DMS 273 (cell line): ENCODE measurements around the gene CUEDC1.

Experiments used
- DNase-seq: peaks from one replicate; lab custom pipeline; 2025; ENCODE audit not compliant: unreplicated experiment; lab: John Stamatoyannopoulos, UW

The CUEDC1 gene

DNA sequence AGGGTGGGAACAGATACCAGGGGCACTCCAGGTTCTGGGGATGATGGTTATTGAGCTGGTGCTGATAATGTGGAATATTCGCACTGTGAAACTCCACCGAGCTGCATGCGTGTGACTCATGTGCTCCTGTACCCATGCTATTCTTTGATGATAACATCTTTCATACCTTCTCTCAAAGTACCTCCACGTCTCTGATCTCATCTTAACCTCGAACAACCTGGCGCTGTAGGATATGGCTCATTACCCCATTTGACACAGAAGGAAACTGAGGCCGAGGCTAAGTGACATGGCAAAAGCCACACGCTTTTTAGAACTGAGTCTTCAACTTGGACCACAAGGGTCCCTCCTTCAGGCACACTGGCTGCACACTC is 75.1 kb downstream of the CUEDC1 start:
- no peak for DNase-seq

DNA sequence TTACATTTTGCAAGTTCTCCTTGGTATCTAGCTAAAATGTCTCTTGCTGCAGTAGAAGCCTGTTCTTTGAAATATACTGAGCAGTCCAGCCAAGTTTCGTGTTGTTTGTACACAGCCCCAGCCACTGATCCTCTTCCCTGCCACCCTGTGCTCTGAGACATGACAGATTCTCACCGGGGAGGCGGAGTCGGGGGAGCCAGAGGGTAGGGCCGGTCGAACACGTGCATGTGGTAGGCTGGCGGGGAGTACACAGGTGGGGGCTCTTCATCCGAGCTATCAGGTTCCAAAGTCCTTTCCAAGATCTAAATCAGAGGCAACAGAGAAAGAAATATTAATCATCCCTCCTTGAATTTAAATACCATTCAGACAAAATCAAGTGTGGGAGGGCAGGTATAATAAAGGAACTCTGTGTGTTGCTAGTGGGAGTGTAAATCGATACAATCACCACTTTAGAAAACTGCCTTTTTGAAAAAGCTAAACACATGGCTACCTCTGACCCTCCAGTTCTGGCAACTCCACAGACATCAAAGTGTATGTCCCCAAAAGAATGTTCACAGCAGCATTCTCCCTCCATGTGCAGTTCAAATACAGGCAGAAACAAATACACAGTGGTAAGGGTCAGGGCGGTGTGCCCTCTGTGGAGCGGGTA is 75.7 kb downstream of the CUEDC1 start:
- peak; percentile 76 for DNase-seq

DNA sequence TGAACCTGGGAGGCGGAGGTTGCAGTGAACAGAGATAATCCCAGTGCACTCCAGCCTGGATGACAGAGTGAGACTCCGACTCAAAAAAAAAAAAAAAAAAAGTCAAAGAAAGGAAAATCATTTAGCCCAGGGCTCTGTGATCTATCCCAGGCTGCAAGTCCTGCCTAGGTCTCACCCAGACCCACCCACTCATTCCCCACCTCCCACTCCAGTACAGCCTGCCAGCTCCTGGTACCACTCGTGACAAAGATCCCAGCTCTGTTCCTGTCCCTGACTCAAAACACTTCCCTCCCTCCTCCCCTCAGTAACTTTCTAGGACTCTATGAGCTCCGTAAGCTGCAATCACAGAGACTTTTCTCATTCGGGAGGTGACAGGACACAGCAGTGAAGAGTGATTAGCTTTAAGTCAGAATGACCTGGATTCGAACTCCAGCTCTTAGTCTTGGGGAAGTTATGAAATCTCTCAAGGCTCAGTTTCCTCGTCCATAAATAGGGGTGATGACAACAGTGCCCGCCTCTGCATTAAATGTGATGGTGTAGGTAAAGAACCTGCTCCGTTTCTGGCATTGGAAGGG is 77.3 kb downstream of the CUEDC1 start:
- no peak for DNase-seq

DNA sequence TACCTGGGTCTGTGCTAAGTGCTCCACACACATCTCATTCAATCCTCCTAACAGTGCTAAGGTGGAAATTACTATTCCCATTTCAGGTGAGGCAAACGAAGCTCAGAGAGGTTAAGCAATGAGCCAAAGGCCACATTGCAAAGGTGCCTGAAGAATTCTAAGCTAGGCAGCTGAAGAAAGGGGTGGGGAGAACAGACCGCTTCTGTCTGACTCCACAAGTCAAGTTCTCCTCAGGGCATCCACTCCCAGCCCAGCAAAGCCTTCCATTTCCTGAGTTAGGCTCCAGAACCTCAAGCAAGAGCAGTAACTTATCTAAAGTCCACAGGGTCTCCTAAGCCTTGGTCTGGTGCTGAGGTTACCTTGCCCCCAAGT is 78.4 kb downstream of the CUEDC1 start:
- no peak for DNase-seq

DNA sequence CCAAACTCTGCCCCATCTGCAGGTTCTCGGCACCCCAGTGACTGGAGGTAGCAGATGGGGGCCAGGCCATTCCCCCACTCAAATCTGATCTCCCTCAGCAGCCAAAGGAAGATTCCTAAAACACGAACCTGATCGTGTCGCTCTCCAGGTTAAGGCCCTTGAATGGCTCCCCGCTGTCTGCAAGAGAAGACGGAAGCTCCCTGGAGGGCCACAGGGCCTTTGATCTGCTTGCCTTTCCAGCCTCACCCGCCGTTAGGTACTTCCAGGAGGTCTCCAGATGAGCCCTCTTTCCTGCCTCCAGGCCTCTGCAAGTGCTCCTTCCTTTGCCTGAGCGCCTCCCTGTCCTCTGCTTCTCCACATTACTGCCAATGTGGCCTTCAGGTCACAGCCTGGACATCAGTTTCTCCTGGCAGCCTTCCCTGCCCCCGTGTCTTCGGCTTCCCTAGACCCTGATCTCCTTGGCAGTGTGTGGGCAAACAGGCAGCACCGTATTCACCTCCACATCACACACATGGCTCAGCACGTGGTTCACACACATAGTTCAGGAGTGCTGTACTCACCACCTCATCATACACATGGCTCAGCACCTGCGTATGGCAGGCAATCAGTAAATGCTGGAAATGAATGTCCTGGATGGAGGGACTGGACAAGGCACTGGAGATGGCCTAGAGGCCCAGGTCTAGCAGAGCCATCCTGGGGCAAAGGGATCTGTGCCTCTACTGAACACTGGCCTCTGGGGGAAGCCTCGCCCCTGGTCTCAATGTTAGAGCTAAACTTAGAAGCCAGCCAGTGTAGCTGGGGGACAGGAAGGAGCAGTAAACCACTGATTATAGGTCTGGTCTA is 79.0 kb downstream of the CUEDC1 start:
- no peak for DNase-seq

DNA sequence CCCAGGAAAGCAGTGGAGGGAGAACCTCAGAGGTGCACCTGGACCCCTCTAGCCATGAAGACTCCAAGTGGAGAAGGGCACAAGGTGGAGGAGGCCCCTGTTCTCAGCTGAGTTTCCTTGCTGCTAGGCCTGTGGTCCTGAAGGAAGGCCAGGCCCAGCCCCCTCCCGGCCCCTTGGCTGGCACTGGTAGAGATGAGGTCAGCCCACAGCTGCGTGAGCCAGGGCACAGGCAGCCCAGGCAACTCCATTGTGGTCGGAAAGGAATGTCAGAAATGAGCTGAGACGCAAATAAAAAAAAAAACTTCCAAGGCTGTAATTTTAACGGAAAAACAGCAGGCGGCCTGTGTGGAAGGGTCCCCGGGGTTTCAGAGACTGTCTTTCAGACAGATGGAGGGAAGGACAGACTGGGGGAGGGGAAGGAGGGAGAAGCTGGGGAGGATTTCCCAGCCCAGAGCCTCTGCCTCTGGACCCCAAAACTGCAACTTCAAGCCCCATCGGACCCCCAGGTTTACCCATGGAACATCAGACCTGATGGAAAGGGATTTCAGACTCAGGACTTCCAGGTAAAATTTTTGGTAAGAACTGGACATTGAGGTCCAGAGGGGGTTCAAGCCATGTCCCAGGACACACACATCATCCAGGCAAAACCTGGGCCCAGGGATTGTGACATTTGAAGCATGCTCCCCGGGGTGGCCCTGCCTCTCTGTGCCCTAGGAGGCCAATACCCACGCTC is 79.8 kb downstream of the CUEDC1 start:
- peak; percentile 91 for DNase-seq

DNA sequence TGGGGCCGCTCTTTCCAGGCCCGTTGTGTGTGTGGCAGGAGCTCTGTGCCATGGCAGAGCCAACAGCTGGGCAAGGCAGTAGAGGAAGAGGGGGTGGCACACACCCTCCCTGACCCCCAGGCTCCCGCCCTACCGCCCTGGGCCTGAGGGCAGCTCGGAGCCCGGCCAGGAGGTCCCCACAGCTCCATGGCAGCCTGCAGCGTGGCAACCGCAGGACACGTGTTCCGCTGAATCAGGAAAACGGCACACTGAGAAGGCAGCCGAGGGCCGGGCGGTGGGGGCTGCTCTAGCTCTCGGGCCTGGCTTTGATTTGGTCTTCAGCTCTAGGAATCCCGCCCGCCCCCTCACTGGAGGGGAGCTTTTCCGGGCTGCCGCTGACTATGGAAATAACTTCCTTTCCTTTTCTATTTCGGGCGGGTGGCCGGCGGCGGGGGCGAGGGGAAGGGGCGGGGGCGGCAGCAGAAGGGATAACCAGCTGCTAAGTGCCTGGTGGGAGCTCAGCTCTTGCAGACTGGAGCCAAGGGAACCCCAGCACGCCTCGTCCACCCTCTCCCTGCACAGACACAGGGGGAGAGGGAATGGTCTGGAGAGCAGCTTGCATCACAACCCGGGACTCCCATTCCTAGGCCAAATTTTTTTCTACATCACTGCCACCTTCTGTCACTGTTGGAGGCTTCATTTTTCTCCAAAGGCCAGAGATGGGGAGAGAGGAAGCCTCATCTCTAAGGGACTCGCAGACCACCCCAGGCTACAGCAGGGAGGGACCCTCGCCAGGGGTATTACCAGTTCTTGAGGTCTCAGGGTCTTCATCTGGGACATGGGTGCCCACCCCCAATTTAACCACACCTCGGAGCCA is 80.5 kb downstream of the CUEDC1 start:
- peak; percentile 100 for DNase-seq

DNA sequence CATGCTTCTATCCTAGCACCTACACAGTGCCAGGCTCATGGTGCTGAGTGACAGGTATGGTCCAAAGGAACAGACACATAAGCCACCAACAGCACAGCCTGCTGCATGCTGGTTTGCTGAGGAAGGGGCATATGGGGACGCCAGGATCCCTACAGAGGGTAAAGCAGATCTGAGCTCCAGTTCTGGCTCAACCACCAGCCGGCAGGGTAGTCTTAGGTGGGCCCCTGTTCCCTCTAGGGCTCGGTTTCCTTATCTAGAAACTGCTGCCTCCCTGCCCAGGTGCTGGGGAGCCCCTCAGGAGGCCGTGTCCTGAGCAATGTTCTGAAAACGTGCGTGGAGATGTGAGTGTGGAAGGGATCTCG is 81.2 kb downstream of the CUEDC1 start:
- no peak for DNase-seq

DNA sequence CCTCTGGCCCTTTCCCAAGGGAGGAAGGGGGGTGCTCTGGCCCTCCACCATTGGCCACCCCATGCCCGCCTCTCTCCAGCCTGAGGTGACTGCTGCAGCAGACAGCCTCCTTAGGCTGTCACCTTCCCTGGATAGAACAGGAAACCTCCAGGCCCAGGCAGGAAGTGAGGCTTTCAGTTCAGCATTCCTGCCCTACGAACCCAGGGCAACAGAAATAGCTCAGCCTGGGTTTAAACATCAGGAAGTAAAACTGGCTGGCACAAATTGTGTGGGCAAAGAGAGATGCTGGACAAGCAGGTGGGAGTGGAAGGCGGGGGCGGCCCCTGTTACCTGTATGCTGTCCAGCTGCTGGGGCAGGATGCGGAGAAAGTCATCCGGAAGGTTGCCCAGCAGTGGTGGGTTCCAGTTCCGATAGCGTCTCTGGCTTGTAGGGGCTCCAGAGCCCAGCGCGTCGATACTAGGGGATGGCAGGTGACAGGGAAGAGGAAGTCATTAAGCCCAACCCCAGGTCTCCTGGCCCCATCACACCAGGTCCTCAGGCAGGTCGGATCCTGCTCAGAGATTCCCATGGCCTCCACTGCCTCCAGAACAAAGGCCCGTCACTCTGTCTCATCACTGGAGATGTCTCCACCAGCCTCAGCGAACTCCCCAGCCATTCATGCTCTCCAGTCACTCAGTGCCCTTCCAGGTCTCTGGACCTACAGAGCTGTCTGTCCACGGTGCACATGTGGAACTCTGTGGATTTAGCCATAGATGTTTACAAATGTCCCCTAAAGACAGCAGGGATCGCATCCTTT is 81.8 kb downstream of the CUEDC1 start:
- DNase-seq, result no peak

DNA sequence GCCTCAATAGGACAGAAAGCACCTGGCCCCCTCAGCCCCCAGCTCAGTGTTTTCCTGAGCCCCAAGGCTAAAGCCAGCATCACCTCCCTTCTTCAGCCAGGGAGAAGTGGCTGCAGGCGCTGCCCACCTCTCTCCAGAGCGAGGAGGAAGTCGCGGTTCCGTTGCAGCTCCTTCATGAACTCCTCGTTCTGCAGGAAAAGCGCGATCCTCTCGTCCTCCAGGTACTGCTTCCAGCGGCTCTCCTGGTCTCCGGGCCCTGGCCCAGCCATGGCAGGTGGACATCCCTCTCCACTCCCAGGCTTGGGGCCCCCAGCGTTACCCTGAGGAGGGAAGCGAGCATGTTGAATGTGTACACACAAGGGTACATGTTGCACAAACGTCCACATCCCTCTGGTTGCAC is 82.7 kb downstream of the CUEDC1 start:
- no peak for DNase-seq

DNA sequence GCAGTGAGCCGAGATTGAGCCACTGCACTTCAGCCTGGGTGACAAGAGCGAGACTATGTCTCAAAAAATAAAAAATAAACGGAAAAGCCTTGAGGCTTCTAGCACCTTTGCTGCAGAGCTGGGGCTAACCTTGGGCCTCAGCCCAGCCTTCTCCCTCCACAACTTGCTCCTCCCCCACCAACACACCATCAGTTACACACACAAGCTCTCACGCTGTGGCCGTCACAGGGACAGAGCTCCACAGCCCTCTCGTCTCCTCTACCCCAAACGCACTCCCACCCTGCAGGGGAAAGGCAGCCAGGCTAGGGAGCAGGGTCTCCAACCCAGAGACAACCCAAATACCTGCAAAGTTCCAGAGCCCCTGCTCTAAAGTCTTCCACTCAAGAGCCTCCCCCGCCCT is 83.3 kb downstream of the CUEDC1 start:
- DNase-seq, result no peak

DNA sequence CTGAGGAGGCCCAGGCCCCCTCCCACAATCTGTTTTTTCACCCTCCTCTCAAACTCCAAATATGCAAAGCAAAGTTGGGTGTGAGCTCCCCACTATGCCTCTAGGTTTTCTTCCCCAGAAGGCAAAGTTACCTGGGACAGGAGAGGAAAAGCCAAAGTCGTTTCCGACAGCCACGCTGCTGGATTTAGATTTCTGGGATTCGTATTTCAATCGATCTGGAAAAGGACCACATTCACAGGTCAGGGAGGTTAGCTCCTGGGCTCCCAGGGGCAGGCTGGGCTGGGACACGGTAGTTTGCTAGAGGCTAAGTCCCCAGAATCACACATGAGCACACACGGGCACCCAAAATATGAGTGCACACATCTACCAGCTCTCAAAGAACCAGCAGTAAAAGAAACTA is 84.1 kb downstream of the CUEDC1 start:
- DNase-seq, result no peak

DNA sequence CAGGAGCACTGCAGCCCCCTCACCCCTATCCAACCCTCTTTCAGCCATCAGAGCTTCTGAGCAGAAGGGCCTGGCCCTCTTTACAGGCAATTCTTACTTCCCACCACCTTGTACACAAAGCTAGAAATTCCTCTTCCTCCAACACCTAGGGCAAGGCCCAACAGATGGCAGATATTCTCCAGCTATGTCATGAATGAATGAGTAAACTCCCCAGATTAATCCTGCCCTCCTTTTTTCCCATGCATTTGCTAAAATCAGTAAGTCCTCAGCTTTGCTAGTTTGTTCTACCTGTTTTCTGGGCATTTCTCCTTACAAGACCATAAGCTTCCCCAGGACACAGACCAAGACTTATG is 85.0 kb downstream of the CUEDC1 start:
- peak; percentile 62 for DNase-seq

DNA sequence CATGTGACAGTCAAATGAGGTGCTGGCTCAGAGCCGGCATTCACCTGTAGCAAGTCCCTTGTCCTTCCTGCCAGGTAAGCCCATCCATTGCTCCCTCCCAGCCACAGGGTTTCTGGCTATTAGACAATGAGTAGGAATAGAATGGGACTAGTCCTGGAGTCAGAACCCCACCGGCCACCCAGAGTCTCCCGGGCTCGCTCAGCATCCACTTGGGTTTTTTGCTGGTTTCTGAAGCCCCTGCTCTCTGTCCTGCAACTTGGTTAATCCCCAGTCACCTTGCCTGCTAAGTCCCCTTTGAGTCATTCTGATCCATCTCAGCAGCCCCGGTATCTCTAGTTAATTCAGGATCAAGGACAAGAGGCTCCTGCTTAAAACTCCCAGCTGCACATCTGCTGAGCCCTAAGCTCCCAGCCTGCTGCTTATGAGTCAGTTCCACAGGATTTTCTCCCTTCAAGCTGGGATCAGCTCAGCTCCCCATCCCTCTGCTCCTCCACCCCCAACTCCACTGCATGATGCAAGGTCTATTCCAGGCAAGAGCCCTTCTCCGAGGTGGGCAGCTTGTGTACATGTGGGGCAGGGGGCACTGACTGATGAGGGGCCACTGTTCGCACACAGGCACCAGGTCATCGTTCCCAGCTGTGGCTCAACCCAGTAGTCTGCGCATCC is 85.5 kb downstream of the CUEDC1 start:
- peak; percentile 74 for DNase-seq

DNA sequence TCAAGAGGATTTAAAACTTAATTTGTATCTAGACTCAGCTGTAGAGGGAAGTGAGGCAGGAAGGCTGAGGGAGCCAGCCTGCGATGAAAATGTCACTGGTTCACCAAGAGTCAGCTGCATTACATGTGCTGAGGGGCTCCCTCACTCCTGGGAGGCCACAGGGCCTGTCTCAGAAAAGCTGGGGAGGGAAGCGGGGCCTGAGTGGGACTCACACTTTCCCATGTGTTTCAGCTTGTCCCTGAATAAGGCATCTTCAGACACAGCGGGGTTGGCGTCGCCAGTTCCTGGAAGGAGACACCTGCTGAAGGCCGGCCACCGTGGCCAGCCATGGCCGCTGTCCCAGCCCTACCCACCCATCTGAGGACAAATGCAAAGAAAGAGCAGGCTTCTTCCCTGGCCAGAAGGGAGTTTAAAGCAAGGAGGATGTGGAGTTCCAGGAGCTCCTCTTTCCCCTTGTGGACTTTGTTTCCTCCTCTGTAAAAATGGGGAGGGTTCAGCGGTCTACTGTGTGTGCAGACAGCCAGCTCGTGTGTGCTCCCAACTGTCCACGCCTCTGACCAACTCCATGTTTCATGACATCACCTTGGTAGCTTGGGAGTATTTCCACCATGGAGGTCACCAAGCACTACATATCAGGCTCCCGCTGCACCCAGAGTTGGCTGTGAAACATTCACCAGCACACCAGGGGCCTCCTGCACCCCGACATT is 86.1 kb downstream of the CUEDC1 start:
- DNase-seq, result no peak

DNA sequence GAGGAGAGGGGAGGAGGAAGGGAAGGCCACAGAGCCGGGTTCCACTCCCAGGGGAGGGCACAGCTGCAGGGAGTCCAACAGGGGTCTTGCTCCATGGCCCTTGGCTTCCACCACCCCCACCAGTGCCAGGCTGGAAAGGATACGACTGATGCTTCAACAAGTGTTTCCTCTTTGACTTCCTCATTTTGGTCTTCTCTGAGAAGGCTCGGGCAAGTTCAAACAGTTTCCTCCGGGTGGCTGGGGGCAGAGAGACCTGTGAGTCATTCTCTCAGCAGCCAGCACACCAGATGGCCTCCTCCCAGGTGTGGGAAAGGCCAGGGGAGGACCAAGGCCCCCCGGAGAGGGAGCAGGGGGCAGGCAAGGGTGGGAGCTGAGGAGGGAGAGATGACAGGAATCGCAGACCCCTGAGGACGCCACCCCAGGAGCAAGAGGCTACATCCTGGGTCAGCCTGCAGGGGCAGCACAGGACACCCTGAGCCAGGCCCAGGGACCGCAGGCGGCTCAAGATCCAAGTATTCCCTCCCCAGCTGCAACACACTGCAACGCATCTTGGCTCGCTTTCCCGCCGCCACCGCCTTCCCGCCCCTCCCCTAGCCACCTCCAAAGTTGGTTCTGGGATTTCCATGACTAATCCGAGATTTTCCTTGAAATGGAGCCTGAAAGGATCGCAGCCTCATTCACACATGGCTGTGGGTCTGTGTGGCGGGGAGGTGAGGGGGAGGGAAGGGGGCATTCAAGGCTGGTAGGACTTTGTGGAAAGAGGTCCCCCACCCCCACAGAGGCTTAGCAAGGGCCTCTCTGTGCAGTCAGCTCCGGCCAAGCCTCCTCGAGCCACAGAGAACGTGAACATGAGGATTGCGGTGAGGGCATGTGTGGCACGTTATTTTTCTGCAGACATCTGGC is 87.0 kb downstream of the CUEDC1 start:
- peak; percentile 96 for DNase-seq

DNA sequence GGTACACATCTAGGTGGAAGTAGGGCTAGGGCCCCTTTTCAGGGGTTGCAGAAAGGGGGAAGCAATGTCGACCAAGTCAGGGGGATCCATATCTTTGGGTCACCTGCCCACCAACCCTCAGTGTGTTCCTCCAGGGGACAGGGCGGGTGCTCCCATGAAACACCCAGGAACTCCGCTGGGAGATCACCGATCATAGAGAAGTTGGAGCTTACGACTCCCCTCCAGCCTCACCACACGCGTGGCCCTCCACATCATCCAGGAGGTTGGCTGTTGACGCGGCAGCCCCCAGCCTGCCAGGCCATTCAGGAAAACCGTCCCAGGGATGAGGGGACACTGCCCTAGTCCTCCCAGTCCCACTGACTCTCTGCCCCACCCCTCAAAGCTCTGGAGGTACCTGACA is 88.1 kb downstream of the CUEDC1 start:
- no peak for DNase-seq

DNA sequence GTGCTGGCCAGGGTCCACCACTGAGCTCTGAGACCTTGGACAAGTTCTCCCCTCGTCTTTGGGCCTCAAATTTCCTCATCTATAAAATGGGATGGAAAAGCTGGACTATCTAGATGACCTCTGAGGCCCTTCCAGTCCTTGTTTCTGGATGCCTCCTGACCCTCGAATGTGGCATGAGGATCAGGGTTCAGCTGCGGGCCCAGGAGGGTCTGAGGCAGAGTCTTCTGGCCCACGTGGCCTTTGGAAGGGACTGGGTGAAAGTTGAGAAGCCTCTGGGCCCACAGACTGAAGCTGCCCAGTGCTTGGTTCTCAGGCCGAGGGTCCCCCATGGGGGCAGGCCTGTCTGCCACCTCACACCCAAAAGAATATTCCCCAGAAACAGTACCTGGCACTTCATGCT is 88.5 kb downstream of the CUEDC1 start:
- no peak for DNase-seq
